H9 (cell line): ENCODE data around the gene GPR32. TPM values are rescaled to one million over a fixed set of nuclear protein-coding genes. Genes with fewer than 3 reads are reported as not detected.
A peak's percentile ranks its signal among the peaks of the same experiment; 100 is the strongest.

Experiments
- DNase-seq: peaks from one replicate; pipeline ENCODE4 v3.0.0-alpha.2; 2017
- H2AFZ ChIP-seq: one replicate; pipeline ENCODE4 v1.6.1; 2013; ENCODE audit warnings: mild to moderate bottlenecking, low read length, control low read depth, moderate library complexity
- H2AK5ac ChIP-seq: 2 replicates; pipeline ENCODE4 v1.6.1; 2013; ENCODE audit warnings: low read length, control low read depth, mixed read lengths; ENCODE audit not compliant: insufficient read length
- H2BK120ac ChIP-seq: one replicate; pipeline ENCODE4 v1.6.1; 2013; ENCODE audit warnings: low read depth, mild to moderate bottlenecking, low read length, control low read depth, inconsistent platforms; ENCODE audit not compliant: poor library complexity, severe bottlenecking
- H2BK12ac ChIP-seq: 2 replicates; pipeline ENCODE4 v1.6.1; 2013; ENCODE audit warnings: low read length, control low read depth, mixed read lengths, low read depth; ENCODE audit not compliant: insufficient read length
- H2BK15ac ChIP-seq: 2 replicates; pipeline ENCODE4 v1.6.1; 2013; ENCODE audit warnings: low read depth, low read length, control low read depth
- H2BK20ac ChIP-seq: one replicate; pipeline ENCODE4 v1.6.1; 2013; ENCODE audit warnings: low read depth, mild to moderate bottlenecking, low read length, control low read depth, inconsistent platforms; ENCODE audit not compliant: poor library complexity, severe bottlenecking
- H2BK5ac ChIP-seq: 2 replicates; pipeline ENCODE4 v1.6.1; 2013; ENCODE audit warnings: low read length, control low read depth, mixed read lengths; ENCODE audit not compliant: insufficient read length
- H3K14ac ChIP-seq: 2 replicates; pipeline ENCODE4 v1.6.1; 2013; ENCODE audit warnings: low read length, control low read depth; ENCODE audit not compliant: insufficient read depth
- H3K18ac ChIP-seq: 2 replicates; pipeline ENCODE4 v1.6.1; 2013; ENCODE audit warnings: low read depth, mild to moderate bottlenecking, mixed read lengths, low read length, control low read depth; ENCODE audit not compliant: insufficient read length
- H3K23ac ChIP-seq: 2 replicates; pipeline ENCODE4 v1.6.1; 2013; ENCODE audit warnings: low read length, control low read depth, mixed read lengths, low read depth; ENCODE audit not compliant: insufficient read length
- H3K23me2 ChIP-seq: 2 replicates; pipeline ENCODE4 v1.6.1; 2013; ENCODE audit warnings: low read depth, mild to moderate bottlenecking, mixed read lengths, low read length, control low read depth; ENCODE audit not compliant: insufficient read length, poor library complexity, severe bottlenecking
- H3K27ac ChIP-seq: 2 replicates; pipeline ENCODE4 v1.5.1; 2013; ENCODE audit warnings: low read length, control low read depth, mixed read lengths, low read depth; ENCODE audit not compliant: insufficient read length
- H3K27me3 ChIP-seq: 2 replicates; pipeline ENCODE4 v1.6.1; 2013; ENCODE audit warnings: low read length, control low read depth, inconsistent platforms; ENCODE audit not compliant: insufficient read depth
- H3K4ac ChIP-seq: 2 replicates; pipeline ENCODE4 v1.6.1; 2013; ENCODE audit warnings: low read depth, mild to moderate bottlenecking, control low read depth, inconsistent platforms, low read length, moderate library complexity
- H3K4me1 ChIP-seq: 2 replicates; pipeline ENCODE4 v1.6.1; 2013; ENCODE audit warnings: low read length, control low read depth, inconsistent platforms; ENCODE audit not compliant: insufficient read depth
- H3K4me2 ChIP-seq: 2 replicates; pipeline ENCODE4 v1.6.1; 2013; ENCODE audit warnings: low read length, control low read depth, mixed read lengths; ENCODE audit not compliant: insufficient read length, insufficient read depth
- H3K56ac ChIP-seq: 2 replicates; pipeline ENCODE4 v1.6.1; 2013; ENCODE audit warnings: low read depth, mild to moderate bottlenecking, mixed read lengths, low read length, control low read depth; ENCODE audit not compliant: insufficient read length
- H3K79me1 ChIP-seq: 2 replicates; pipeline ENCODE4 v1.6.1; 2013; ENCODE audit warnings: low read depth, mild to moderate bottlenecking, moderate library complexity, low read length, control low read depth, inconsistent platforms; ENCODE audit not compliant: insufficient read depth, poor library complexity, severe bottlenecking
- H3K79me2 ChIP-seq: 2 replicates; pipeline ENCODE4 v1.6.1; 2013; ENCODE audit warnings: low read length, control low read depth, inconsistent platforms; ENCODE audit not compliant: insufficient read depth
- H3K9ac ChIP-seq: 2 replicates; pipeline ENCODE4 v1.6.1; 2013; ENCODE audit warnings: low read length, control low read depth, mixed read lengths; ENCODE audit not compliant: insufficient read length; ENCODE audit errors: extremely low read depth
- H3K9me3 ChIP-seq: one replicate; pipeline ENCODE4 v1.6.1; 2013; ENCODE audit warnings: low read depth, low read length, inconsistent platforms; ENCODE audit not compliant: control insufficient read depth
- H3T11ph ChIP-seq: one replicate; pipeline ENCODE4 v1.6.1; 2013; ENCODE audit warnings: mild to moderate bottlenecking, low read length, control low read depth, inconsistent platforms
- H4K20me1 ChIP-seq: one replicate; pipeline ENCODE4 v1.6.1; 2013; ENCODE audit not compliant: control insufficient read depth, insufficient read length, insufficient read depth
- H4K5ac ChIP-seq: 2 replicates; pipeline ENCODE4 v1.6.1; 2013; ENCODE audit warnings: low read depth, mild to moderate bottlenecking, mixed read lengths, low read length, control low read depth; ENCODE audit not compliant: insufficient read length
- H4K8ac ChIP-seq: replicated peaks from 2 replicates; pipeline ENCODE4 v1.6.1; 2013; ENCODE audit warnings: low read length, control low read depth, mixed read lengths, low read depth; ENCODE audit not compliant: insufficient read length
- H4K91ac ChIP-seq: 2 replicates; pipeline ENCODE4 v1.6.1; 2013; ENCODE audit warnings: low read depth, mild to moderate bottlenecking, moderate library complexity, mixed read lengths, low read length, control low read depth; ENCODE audit not compliant: insufficient read length
- H3K27ac Mint-ChIP-seq, 3 experiments: 2 replicates in 2 of 3; 3 replicates in 1 of 3; pipeline ENCODE4 v1.8.0; 2020 to 2021; ENCODE audit warnings: mixed read lengths in 3 of 3, mild to moderate bottlenecking in 1 of 3, moderate library complexity in 1 of 3
- H3K27me3 Mint-ChIP-seq: 2 replicates; pipeline ENCODE4 v1.8.0; 2021; ENCODE audit warnings: low read depth, mild to moderate bottlenecking, moderate library complexity, mixed read lengths
- H3K36me3 Mint-ChIP-seq, 3 experiments: 2 replicates in 2 of 3; 3 replicates in 1 of 3; pipeline ENCODE4 v1.8.0; 2020 to 2021; ENCODE audit warnings: low read depth in 3 of 3, mixed read lengths in 3 of 3; ENCODE audit not compliant: insufficient read depth in 1 of 3
- H3K4me1 Mint-ChIP-seq, 2 experiments: 2 replicates each; pipeline ENCODE4 v1.8.0; 2020; ENCODE audit warnings: mixed read lengths in 2 of 2
- H3K4me3 Mint-ChIP-seq, 2 experiments: 2 replicates in 1 of 2; 3 replicates in 1 of 2; pipeline ENCODE4 v1.8.0; 2020 to 2021; ENCODE audit warnings: mild to moderate bottlenecking in 2 of 2, mixed read lengths in 2 of 2, moderate library complexity in 1 of 2
- H3K9me3 Mint-ChIP-seq, 2 experiments: 2 replicates in 1 of 2; 3 replicates in 1 of 2; pipeline ENCODE4 v1.8.0; 2020; ENCODE audit warnings: mild to moderate bottlenecking in 2 of 2, mixed read lengths in 2 of 2, moderate library complexity in 1 of 2
- WGBS: extraction: QIAGEN DNeasy Blood & Tissue Kit; methylation state at CpG from one replicate; pipeline ENCODE4 v1.1.7; 2013; ENCODE audit warnings: missing lambda C conversion rate, low lambda C conversion rate, mixed read lengths; ENCODE audit not compliant: insufficient read length; ENCODE audit errors: extremely low coverage; 5-methylcytosine and 5-hydroxymethylcytosine counted together
- total RNA-seq: library from RNA; stranded (reverse); gene quantifications from 2 replicates; pipeline ENCODE4 v1.2.1, GENCODE V29; 2021
- TF ChIP-seq, protein P1 (sequence below): fragments of 200-600 bp; sonication (generic); conservative IDR thresholded peaks from 3 replicates; pipeline ENCODE4 v1.8.0; 2021; ENCODE audit warnings: antibody characterized with exemption, mild to moderate bottlenecking

GPR32 gene
- total RNA-seq, 1 experiment from 2014 or later: not detected

DNA sequence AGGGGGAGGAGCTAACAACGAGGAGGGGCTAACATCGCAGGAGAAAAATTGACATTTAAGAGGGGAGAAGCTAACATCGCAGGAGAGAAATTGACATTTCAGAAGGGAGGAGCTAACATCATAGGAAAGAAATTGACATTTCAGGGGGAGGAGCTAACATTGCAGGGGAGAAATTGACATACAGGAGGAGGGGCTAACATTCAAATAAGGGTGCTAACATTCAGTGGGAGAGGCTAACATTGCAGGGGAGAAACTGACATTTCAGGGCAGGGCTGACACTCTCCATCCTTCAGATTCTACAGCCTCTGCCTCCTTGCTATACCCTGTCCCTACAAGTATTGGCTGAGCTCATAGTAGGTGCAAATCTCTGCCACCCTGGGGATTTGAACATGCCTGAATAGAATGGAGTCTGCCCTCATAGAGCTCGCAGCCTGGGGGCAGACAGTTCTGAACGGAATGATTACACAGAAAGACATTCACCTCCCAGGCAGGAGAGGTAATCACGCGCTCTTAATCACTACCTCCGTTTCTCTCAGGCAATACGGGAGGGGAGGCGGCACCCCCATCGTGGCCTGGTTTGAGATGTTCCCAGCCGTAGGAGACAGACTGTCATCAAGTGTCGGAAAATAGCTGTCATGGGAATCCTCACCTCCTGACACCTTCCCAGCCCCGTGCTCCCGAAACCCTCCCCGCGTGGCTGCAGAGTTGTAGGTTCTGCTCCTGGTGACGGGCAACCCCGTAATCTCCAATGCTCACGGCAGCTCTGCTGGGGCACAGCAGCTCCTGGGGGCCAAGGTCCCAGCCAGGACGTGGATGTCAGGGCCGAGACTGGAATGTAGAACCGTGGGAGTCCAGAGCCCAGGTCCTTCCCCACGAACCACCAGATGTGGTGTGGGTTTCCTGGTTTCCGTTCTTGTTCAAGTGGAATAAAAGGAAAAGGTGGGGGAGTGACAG is 9.5 kb downstream of the GPR32 start:
- H3K9me3 ChIP-seq: no peaks in the 10 kb centered on the region
- H2AK5ac ChIP-seq: no peak overlapping the region
- no CpG with 5 or more reads among the region's 25 CpGs for WGBS
- H3K27ac Mint-ChIP-seq: no peak overlapping the region
- H3K9ac ChIP-seq: no peak overlapping the region
- no peak overlapping the region for H3T11ph ChIP-seq
- H3K23ac ChIP-seq: no peak overlapping the region
- no peak overlapping the region for H3K18ac ChIP-seq
- DNase-seq: no peak
- no peak overlapping the region for H3K4me2 ChIP-seq
- H3K27me3 Mint-ChIP-seq: peaks cover 96% of the 10 kb centered on the region
- peaks cover 17% of the 10 kb centered on the region; the same call in 1 of the 2 replicates for H3K27me3 ChIP-seq
- TF ChIP-seq, protein P1, sequence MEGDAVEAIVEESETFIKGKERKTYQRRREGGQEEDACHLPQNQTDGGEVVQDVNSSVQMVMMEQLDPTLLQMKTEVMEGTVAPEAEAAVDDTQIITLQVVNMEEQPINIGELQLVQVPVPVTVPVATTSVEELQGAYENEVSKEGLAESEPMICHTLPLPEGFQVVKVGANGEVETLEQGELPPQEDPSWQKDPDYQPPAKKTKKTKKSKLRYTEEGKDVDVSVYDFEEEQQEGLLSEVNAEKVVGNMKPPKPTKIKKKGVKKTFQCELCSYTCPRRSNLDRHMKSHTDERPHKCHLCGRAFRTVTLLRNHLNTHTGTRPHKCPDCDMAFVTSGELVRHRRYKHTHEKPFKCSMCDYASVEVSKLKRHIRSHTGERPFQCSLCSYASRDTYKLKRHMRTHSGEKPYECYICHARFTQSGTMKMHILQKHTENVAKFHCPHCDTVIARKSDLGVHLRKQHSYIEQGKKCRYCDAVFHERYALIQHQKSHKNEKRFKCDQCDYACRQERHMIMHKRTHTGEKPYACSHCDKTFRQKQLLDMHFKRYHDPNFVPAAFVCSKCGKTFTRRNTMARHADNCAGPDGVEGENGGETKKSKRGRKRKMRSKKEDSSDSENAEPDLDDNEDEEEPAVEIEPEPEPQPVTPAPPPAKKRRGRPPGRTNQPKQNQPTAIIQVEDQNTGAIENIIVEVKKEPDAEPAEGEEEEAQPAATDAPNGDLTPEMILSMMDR: no peak
- no peak overlapping the region for H3K56ac ChIP-seq
- H3K4me1 ChIP-seq: peaks cover 2% of the 10 kb centered on the region; the same call in 1 of the 2 replicates
- no peak overlapping the region for H3K14ac ChIP-seq
- H4K20me1 ChIP-seq: no peaks in the 10 kb centered on the region
- H2BK15ac ChIP-seq: no peak overlapping the region
- H3K27ac ChIP-seq: no peak overlapping the region
- no peak overlapping the region for H3K4ac ChIP-seq
- H2BK5ac ChIP-seq: no peak overlapping the region
- H3K4me3 Mint-ChIP-seq: peak overlapping the region in 1 of 2 experiments; percentile 22; a peak in 1 of 5 replicates
- no peak overlapping the region for H2AFZ ChIP-seq
- H3K9me3 Mint-ChIP-seq: peaks cover 2 to 7% of the 10 kb centered on the region in 2 experiments; a peak in 4 of 5 replicates
- H4K8ac ChIP-seq: no peak overlapping the region
- H3K79me2 ChIP-seq: no peaks in the 10 kb centered on the region
- H2BK20ac ChIP-seq: no peak overlapping the region
- no peaks in the 10 kb centered on the region for H3K36me3 Mint-ChIP-seq
- H3K79me1 ChIP-seq: no peaks in the 10 kb centered on the region
- no peaks in the 10 kb centered on the region for H3K23me2 ChIP-seq
- no peak overlapping the region for H2BK120ac ChIP-seq
- peaks cover 14 to 33% of the 10 kb centered on the region in 2 experiments for H3K4me1 Mint-ChIP-seq
- no peak overlapping the region for H2BK12ac ChIP-seq
- H4K5ac ChIP-seq: no peak overlapping the region
- H4K91ac ChIP-seq: no peak overlapping the region
